IPS-18c (cell line): ENCODE measurements around the gene CDHR4.

Experiments used
- H3K4me3 ChIP-seq: 2 replicates; pipeline ENCODE4 v1.7.0; 2013; ENCODE audit warnings: low read depth, mild to moderate bottlenecking, low read length, moderate library complexity; ENCODE audit not compliant: insufficient read depth
- H3K9me3 ChIP-seq: one replicate; pipeline ENCODE4 v1.6.1; 2013; ENCODE audit warnings: mild to moderate bottlenecking, low read length, moderate library complexity; ENCODE audit not compliant: control insufficient read depth, insufficient read depth

CDHR4 gene

DNA sequence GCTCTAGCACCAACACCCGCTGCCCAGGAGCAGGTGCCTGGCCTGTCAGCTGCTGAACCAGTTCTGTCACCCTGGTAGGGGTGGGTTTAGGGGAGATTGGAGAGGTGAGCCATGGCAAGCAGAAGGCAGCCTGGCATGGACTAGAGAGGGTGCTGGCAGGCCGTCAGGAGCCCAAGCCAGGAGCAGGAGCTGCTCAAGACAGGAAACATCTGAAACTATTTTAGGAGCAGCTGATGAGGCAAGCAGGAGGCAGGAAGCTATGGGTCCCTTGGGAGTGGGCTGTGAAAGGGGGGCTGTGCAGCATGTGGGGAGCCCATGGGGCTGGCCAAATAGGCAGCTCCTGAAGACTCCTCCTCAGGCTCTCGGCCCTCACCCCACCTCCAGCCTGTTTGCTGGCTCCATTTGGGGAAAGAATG is 5.7 kb upstream of the CDHR4 start:
- H3K4me3 ChIP-seq, result no peak overlapping the region
- no peaks in the 10 kb centered on the region for H3K9me3 ChIP-seq

DNA sequence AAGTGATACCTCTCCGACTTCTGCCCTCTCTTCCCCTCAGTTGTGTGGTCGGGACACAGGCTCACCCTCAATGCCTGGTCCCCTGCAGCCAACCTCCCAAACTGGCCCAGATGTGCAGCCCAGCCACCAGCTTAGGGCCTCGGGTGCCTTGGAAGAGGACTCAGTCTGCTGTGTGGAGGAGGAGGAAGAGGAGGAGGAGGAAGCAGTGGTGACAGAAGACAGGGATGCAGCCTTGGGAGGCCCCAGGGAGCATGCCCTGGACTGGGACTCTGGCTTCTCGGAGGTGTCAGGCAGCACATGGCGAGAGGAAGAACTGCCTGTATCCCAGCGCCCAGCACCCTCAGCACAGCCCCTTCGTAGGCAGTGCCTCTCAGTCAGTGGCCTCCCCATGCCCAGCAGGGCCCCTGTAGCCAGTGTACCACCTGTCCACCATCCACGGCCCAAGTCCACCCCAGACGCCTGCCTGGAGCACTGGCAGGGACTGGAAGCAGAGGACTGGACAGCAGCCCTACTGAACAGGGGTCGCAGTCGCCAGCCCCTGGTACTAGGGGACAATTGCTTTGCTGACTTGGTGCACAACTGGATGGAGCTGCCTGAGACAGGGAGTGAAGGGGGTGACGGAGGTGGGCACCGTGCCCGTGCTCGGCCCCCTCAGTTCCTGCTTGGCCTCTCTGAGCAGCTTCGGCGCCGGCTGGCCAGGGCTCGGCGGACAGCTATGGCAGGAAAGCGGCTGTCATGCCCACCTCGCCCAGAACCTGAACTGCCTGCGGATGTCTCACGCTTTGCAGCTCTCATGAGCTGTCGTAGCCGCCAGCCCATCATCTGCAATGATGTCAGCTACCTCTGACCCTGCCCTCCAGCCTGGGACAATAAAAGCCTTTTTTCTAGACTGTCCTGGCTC is 4.7 kb upstream of the CDHR4 start:
- no peaks in the 10 kb centered on the region for H3K9me3 ChIP-seq
- H3K4me3 ChIP-seq, result peak overlapping the region; percentile 82; the same call in 1 of the 2 replicates

DNA sequence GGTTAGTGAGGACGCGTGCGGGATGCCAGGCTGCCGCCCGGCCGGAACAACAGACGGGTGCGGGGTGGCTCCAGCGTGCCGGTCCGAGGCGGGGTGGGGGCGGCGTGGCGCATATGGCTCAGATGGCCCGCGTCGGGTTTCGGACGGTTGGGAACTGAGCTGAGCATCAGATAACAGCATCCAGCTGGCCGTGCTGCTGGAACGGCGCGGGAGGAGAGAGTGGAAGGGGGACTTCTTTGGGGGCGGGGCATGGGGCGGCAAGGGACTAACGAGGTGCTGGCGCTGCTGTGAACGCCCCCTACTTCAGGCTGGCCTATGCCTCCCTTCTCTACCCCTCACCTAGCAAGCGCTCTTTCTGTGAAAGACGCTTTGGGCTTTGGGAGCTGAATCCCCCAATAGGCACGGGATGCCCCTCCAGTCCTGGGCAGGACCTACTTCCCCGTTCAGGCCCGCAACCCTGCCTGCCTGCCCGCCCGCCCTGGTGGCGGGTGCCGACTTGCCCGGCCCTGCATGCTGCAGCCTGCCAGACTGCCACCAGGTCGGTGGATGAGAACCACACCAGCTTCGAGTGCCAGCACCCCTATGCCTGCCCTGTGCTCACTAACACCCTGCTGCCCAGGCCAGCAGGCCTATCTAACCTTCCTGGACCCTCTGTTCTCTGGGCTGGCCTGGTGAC is 3.9 kb upstream of the CDHR4 start:
- Histone ChIP-seq H3K4me3 (peak overlapping the region; percentile 82), H3K9me3 (no peaks in the 10 kb centered on the region)

DNA sequence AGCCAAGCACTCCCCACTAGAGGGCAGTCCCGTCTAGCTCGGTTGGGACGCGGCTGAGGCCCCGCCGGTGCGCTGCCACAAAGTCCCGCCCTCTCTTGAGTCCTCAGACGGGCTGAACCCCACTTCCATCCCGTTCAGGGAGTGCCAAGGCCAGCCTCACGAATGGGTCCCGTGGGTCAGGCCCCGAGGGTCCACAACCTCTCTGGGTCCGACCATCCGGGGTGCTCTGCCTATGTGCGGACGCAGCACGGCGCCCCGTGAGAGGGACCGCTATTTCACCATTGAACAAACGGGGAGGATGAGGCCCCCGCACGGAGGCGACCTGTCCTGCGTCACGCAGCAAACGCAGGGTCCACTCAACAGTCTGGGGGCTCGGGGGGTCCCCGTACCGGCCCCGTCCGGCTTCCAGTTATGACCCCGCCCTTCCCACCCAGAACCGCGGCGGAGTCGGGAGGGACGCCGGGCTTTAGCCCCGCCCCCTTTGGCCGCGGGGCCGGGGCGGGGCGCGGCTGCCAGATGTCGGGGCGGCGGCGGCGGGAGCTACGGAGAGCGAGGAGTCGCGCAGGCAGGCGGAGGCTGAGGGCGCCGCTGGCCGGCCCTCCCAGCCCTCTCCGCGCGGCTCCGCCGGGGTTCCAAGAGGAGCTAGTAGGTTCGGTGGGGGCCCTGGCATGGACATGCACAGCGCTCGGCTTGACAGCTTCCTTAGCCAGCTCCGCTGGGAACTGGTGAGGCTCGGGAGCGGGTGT is 3.2 kb upstream of the CDHR4 start, which contains the start of gene INKA1:
INKA1 (plus strand) TSS at position 543 of the 746 bp plus-strand sequence; CDS start at position 675, 132 bp downstream.
- no peaks in the 10 kb centered on the region for H3K9me3 ChIP-seq

DNA sequence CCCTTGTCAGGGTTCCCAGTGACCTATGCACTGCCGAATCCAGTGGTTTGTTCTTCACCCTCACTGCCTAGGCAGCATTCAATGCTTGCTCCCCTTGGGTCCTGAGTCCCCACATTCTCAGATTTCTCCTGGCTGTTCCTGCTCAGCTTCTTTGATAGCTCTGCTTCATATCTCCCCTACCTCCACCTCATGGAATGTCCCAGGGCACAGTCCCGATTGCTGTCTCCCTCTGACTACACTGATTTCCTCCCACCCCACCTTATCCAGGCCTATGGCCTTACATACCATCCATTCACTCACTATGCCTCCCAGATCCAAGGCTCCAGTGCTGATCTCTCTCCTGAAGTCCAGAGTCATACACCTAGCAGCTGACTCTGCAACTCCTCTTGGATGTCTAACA is 1.5 kb upstream of the CDHR4 start:
- H3K9me3 ChIP-seq, result no peaks in the 10 kb centered on the region
- H3K4me3 ChIP-seq, result no peak overlapping the region

More for the DNA sequence above, 3.2 kb upstream of the CDHR4 start, which contains the start of gene INKA1:
- H3K4me3 ChIP-seq, result peak within 1 kb of the TSS; percentile 82

DNA sequence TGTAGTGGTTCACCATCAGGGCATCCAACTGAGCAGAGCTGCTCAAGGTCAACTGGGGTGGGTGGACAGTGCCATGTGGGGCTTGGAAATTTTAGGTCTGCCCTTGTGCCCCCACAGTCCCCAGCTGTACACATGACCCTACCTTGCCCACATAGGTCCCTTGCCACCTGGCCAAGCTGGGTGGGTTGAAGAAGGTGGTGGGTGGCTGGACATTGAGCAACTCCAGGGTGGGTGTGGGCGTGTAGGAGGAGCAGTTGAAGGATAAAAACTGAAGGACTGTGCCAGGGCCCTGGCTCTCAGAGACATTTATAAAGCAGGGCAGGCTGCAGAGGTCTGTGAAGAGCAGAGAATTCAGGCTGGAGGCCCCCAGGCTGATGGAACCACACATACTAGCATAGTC is 568 bp downstream of the CDHR4 start:
- Histone ChIP-seq H3K4me3 (no peak overlapping the region), H3K9me3 (no peaks in the 10 kb centered on the region)

DNA sequence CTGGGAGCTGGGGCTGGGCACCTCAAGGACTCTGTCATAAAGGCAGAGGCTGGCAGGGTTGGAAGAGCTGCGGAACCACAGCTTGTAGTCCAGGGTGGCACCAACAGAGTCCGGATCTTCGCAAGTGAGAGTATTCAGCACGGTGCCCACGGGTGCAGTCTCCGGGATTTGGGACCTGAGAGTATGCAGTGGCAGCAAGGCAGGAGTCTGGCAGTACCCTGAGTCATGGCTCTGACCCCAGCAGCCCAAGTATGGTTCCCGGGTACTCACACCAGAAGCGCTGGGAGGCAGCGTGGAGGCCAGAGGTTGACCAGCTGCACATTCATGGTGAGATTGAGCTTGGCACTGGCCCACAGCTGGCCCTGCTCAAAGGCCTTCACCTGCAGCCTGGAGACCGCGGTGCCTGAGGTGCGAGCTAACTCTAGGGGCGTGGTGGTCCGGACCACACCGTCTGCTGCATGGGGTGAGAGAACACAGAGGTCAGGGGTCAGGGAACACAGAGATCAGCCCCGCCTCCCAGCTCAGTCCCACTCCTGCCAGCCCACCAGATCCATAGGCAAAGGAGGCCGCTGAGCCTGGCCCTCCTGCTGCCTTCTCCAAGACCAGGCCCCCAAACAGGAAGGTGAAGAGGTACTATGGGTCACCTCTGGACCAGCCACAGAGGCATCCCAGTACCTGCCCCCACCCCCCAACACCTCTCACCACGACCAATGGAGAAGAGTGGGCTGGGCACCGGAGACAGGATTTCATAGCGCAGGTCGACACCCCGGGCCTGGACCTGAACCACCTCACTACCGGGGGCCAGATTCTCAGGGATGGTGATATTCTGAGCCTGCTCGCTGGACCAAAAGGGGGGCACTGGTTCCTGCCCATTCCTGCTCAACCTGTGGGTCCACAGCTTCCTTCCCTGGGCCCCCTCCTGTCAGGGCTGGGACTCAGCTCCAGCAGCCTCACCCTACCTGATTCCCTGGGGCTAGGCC is 4.5 kb downstream of the CDHR4 start:
- Histone ChIP-seq H3K9me3 (no peaks in the 10 kb centered on the region), H3K4me3 (no peak overlapping the region)

DNA sequence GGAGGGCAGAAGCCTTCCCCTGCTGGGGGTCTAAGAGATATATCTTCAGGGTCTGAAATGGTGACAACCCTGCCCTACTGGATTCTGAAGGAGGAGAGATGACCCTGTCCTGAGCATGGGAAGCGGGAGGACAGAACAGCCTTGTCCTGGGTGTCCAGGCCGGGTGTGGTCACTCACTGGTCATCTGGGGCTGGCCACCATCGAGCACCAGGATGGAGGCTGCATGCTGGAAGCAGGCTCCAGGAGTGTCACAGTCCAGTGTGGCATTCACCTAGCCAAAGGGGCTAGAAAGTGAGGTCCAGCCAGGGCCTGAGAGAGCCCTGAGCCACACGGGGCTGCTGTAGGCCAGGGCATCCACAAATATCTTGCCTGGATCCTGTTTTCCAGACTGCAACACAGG is 5.2 kb downstream of the CDHR4 start:
- Histone ChIP-seq H3K9me3 (no peaks in the 10 kb centered on the region), H3K4me3 (no peak overlapping the region)

DNA sequence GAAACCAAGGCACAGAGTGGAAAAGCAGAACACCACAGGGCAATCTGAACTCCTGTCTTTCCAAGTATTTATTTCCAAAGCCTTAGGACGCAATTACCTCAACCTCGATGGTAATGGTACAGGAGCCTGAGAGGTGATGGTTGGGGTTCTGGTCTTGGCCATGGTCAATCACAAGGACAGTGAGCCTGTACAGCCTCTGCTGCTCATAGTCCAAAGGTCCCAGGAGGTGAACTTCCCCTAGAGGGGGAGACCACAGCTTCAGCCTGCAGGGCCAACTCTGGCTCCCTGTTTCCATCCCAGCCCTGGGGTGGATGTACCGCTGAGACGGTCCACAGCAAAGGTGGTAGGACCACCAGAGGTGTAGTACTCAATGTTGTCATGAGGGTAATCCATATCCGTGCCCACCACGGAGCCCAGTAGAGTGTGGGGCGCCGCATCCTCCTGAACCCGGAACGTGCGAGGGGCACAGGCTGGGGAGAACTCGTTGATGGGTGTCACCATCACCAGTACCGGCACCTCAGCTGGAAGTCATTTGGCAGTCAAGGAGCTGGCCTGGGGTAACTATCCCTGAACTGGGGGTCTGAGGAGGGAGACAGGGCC is 6.1 kb downstream of the CDHR4 start:
- H3K9me3 ChIP-seq, result no peaks in the 10 kb centered on the region
- no peak overlapping the region for H3K4me3 ChIP-seq

DNA sequence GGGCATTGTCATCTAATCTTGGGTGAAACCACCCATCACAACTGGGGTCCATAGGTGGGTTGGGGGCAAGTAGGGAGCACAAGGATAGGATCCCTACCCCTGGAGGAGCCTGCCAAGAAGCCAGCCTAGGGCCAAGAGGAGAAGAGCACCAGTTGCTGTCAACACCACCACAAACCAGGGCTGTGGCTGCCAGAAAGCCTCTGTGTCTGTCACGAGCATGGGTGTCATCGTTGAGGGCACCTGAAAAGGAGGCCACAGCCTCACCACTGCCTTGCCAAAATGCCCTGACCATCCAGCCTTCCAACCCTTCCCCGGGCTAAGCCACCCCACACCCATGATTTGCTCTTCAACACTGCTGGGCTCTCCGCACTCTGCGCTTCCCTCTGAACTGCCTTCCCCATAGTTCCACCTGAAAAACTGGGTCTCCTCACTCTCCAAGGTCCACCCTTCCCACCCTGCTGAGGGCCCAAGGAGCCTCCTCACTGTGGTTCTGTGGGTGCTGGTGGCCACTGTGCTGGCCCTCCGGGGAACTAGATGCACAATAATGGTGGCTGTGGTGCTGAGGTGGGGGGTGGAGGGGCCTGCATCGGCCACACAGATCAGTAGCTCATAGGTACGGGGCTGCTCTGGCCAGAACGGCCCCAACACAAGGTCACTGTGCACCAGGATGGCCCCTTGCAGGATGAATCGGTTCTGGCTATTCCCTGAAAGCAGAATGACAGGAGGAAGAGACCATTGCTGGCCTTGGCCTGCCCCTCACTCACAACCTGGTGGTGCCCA is 7.1 kb downstream of the CDHR4 start:
- no peaks in the 10 kb centered on the region for H3K9me3 ChIP-seq
- no peak overlapping the region for H3K4me3 ChIP-seq

DNA sequence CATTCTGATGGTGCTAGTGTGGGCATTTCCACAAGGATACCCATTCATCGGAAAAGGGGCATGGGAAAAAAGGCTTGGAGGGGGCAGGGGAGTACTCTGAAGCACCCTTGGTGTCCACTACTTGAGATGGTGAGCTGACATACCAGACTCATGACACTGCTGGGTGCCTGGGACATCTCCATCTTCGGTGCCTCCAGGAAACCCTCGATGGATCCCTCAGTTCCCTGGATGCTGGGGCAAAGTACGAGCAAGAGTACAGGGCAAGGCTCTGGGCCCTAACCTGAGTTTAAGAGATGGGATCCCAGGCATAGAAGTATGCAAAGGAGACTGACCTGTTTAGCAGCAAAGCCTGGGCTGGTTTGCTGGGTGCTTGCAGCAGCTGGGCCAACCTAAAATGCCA is 8.1 kb downstream of the CDHR4 start:
- Histone ChIP-seq H3K9me3 (no peaks in the 10 kb centered on the region), H3K4me3 (no peak overlapping the region)

DNA sequence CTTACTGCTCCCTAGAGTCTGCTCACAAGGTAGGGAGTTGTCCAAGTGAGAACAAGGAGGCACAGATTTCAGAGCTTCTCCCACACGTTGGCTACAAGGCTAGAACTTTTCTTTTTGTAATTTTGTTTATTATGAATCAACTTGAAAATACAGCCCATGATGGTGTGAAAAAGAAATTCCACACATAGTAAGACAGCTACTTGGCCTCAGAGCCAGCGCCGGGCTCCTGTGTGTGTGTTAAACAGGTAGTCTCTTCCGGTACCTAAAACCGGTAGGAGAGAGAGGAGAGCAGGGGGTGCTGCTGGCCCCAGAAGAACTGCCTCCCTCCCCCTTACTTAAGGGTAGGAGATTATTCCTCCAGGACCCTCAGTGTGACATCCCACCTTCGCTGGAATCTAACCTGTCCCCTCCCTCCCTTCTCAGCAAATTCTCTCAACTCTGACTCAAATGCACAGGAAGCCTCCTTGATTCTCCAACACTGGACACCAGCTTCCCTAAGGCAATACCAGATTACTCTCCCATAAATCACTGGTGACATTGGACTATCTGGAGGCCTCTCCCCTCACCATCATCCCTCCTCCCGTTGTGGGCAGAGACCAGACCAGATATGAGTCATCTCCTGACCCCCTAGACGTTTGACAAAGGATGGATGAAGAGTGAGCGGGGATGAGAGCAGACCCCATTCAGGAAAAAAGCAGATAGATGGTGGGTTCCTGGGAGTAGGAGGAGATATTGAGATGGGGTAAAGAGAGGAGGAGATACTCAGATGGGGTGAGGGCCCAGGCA is 8.9 kb downstream of the CDHR4 start:
- Histone ChIP-seq H3K9me3 (no peaks in the 10 kb centered on the region), H3K4me3 (no peak overlapping the region)

DNA sequence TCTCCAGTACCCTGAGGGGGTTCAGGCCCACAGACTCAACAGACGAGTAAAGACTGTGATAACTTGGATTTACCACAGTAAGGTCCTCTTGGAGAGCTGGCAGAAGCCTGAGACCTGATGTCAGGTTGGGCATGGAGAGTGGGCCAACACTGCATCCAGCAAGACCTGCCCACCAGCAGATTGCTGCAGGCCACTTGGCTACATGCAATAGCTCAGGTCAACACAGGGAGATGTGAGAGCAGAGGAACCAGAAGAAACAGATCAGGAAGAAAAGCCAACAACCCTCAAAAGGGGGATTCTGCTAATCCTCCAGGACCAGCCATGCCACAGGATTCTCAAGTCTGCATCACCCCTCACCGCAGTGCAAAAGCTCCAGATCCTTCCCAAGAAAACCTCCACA is 11.6 kb downstream of the CDHR4 start:
- Histone ChIP-seq H3K4me3 (no peak overlapping the region), H3K9me3 (no peaks in the 10 kb centered on the region)

DNA sequence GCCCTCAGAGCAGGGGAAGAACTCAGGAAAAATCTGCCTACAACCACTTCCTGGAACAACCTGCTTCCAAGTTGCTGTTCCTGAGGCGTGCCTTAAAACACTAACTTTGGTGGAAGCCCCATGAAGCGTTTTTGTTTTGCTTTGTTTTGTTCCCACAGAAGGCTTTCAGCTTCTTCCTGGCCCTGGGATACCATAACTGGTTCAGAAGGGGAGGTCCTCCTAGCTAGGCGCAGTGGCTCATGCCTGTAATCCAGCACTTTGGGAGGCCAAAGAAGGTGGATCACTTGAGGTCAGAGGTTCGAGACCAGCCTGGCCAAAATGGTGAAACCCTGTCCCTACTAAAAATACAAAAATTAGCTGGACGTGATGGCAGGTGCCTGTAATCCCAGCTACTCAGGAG is 12.1 kb downstream of the CDHR4 start:
- Histone ChIP-seq H3K9me3 (no peaks in the 10 kb centered on the region), H3K4me3 (no peak overlapping the region)

DNA sequence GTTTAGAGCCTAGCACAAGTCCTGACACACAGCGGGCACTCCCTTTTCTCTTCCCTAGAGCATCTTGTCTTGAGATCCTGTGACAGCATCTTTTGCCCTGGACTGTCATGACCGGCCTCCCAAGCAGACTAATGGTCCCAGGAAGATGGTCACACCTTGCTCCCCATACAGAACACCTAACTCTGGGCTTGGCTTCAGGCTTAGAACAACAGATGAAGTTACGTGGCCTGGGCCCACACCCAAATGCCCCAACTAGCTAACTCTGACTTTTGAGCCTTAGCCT is 12.6 kb downstream of the CDHR4 start:
- peak overlapping the region; percentile 44; the same call in 1 of the 2 replicates for H3K4me3 ChIP-seq
- no peaks in the 10 kb centered on the region for H3K9me3 ChIP-seq
